Spleen (tissue), 11 donors: ENCODE results near the gene TRIO. TPM values are rescaled to one million over a fixed set of nuclear protein-coding genes. Genes with fewer than 3 reads are reported as not detected.

ENCODE experiments used
- DNase-seq: peaks from one replicate; pipeline ENCODE4 v3.0.0-alpha.2; 2020
- H3K27ac ChIP-seq, 8 donors: fragments of 200-600 bp; sonication (generic) in 7 of 8; 1 replicate in 4 of 8; 2 replicates in 4 of 8; pipeline versions ENCODE4 v1.5.0 to v1.8.0; 2016 to 2021; ENCODE audit warnings: inconsistent platforms in 4 of 8, mild to moderate bottlenecking in 4 of 8, moderate library complexity in 1 of 8
- H3K27me3 ChIP-seq, 7 donors: fragments of 200-600 bp; sonication (generic) in 6 of 7; replicated peaks in 1 of 7; 1 replicate in 4 of 7; 2 replicates in 3 of 7; pipeline versions ENCODE4 v1.5.0 to v1.8.0; 2016 to 2021; ENCODE audit warnings: inconsistent platforms in 3 of 7, mild to moderate bottlenecking in 1 of 7
- H3K36me3 ChIP-seq, 6 donors: fragments of 200-600 bp; sonication (generic) in 5 of 6; 1 replicate in 4 of 6; 2 replicates in 2 of 6; pipeline versions ENCODE4 v1.5.0 to v1.8.0; 2016 to 2021; ENCODE audit warnings: inconsistent platforms in 2 of 6
- H3K4me1 ChIP-seq, 6 donors: fragments of 200-600 bp; sonication (generic) in 5 of 6; 1 replicate in 3 of 6; 2 replicates in 3 of 6; pipeline versions ENCODE4 v1.5.0 to v1.8.0; 2016 to 2021; ENCODE audit warnings: inconsistent platforms in 3 of 6
- H3K4me3 ChIP-seq, 8 donors: fragments of 200-600 bp; sonication (generic) in 7 of 8; 1 replicate in 4 of 8; 2 replicates in 4 of 8; pipeline versions ENCODE4 v1.5.0 to v1.8.0; 2016 to 2021; ENCODE audit warnings: inconsistent platforms in 4 of 8, mild to moderate bottlenecking in 4 of 8, moderate library complexity in 2 of 8
- H3K9me3 ChIP-seq, 8 donors: fragments of 200-600 bp; sonication (generic) in 7 of 8; 1 replicate in 4 of 8; 2 replicates in 4 of 8; pipeline versions ENCODE4 v1.5.0 to v1.8.0; 2016 to 2021; ENCODE audit warnings: inconsistent platforms in 4 of 8
- POLR2A ChIP-seq, 3 donors: fragments of 450-650 bp; IDR thresholded peaks; one replicate each; pipeline ENCODE4 v1.5.1; 2017; ENCODE audit warnings: antibody characterized with exemption in 3 of 3, mild to moderate bottlenecking in 1 of 3
- POLR2AphosphoS5 ChIP-seq, 3 donors: sonication (generic); formaldehyde crosslinking; IDR thresholded peaks; one replicate each; pipeline ENCODE4 v1.5.1; 2017; ENCODE audit warnings: antibody characterized with exemption in 3 of 3
- WGBS, 5 donors: extraction: QIAGEN DNeasy Blood & Tissue Kit in 3 of 5; methylation state at CpG; one replicate each; pipeline versions ENCODE4 v1.1.5 to v1.1.7; 2013 to 2018; 5-methylcytosine and 5-hydroxymethylcytosine counted together
- intact Hi-C: fragments of 100-400 bp; cut with DNase I; formaldehyde crosslinking; loops from one replicate; pipeline ENCODE4 v1.15.0; 2023; ENCODE audit warnings: low total_unique reads
- polyA plus RNA-seq, 3 donors: library from polyadenylated mRNA; stranded (reverse); fragments of 200-250 nt; gene quantifications; one replicate each; pipeline ENCODE4 v1.2.1, GENCODE V29; 2013
- total RNA-seq, 7 donors: library from RNA; depleted of rRNA in 3 of 7; stranded (reverse); fragments of >200 nt in 3 of 7; fragmentation: NEBNext Ultra II Directional in 4 of 7; extraction: Animal tissue kit (Norgen Biotek cat#: 25700) in 4 of 7; gene quantifications; one replicate each; pipeline versions ENCODE4 v1.1.0 to v1.2.1, GENCODE V29; 2016 to 2021
- TF ChIP-seq, protein P1 (sequence below), 11 experiments: fragments of 200-600 bp in 7 of 11; fragments of 450-650 bp in 4 of 11; sonication (generic) in 4 of 11; IDR thresholded peaks in 8 of 11; conservative IDR thresholded peaks in 3 of 11; 1 replicate in 7 of 11; 2 replicates in 4 of 11; pipeline versions ENCODE4 v1.4.0 to v1.8.0; 2016 to 2021; ENCODE audit warnings: antibody characterized with exemption in 11 of 11, inconsistent platforms in 4 of 11, mild to moderate bottlenecking in 1 of 11
- donor health status: healthy with polysubstance abuse.
- donor health status: DM: no; HTN: no; CAD: no; lungs with moderate emphysema.
- donor health status: DM: no; HTN: no; CAD: no.
- donor health status: Bipolar disorder and iron deficiency.
- donor health status: healthy.
- donor health status: DM: no; HTN: no; CAD: no.
- donor health status: DM: yes; HTN: yes; CAD: no.

The TRIO gene
- total and polyA plus RNA-seq, 10 donors, result 21.5 to 280 (median 190) TPM

DNA sequence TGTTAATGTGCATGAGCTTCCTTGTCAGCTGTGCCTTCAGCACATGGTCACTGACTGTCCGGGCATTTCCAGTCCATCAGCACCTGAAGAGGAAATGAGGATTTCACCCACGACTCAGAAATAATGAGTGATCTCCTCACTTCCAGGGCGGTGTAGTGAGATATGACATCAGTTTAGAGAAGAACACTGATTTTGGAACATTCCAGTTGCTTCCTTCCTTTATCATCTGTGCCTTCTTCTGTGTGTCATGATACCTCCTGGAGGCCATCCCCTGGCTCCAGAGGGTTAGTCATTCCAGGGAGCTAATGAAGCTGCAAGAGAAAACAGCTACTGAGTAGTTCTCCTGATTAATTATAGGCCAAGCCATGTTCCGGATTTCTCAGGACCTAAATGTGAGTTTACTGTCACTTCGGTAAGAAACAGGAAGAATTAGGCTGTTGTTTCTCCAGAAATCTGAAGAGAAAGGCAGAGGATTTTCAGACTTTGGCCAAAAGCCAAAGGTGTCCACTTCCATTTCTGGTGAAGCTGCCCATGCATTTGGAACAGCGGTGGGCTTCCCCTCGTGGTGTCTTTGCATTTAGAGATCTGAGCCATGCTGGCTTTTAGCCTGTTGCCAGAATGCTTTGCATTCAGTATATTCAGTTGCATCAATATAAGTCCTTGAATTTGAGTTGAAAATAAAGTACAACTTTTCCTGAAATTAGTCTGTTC, 277.1 kb downstream of the TRIO start:
- Histone ChIP-seq H3K27me3 (no peaks in the 10 kb centered on the region), H3K4me1 (peaks cover 0 to 39% (median 8%) of the 10 kb centered on the region in 6 donors), H3K36me3 (peaks cover 0 to 97% (median 31%) of the 10 kb centered on the region in 6 donors), H3K27ac (peak overlapping the region in 1 of 8 donors; percentile 26), H3K4me3 (no peak overlapping the region), H3K9me3 (no peaks in the 10 kb centered on the region)
- DNase-seq, result no peak
- intact Hi-C loops, result no loop called here
- whole genome bisulfite sequencing, 5 donors, result 56 to 75% (median 66%) methylated on average over 6 to 7 of the region's 7 CpGs
- TF ChIP-seq POLR2A (IDR thresholded peaks at IDR 0.05) (no peak), POLR2AphosphoS5 (IDR thresholded peaks at IDR 0.05) (no peak)
- TF ChIP-seq, protein P1, sequence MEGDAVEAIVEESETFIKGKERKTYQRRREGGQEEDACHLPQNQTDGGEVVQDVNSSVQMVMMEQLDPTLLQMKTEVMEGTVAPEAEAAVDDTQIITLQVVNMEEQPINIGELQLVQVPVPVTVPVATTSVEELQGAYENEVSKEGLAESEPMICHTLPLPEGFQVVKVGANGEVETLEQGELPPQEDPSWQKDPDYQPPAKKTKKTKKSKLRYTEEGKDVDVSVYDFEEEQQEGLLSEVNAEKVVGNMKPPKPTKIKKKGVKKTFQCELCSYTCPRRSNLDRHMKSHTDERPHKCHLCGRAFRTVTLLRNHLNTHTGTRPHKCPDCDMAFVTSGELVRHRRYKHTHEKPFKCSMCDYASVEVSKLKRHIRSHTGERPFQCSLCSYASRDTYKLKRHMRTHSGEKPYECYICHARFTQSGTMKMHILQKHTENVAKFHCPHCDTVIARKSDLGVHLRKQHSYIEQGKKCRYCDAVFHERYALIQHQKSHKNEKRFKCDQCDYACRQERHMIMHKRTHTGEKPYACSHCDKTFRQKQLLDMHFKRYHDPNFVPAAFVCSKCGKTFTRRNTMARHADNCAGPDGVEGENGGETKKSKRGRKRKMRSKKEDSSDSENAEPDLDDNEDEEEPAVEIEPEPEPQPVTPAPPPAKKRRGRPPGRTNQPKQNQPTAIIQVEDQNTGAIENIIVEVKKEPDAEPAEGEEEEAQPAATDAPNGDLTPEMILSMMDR (IDR thresholded peaks at IDR 0.05 in 8 of 11, conservative IDR thresholded peaks at IDR 0.05 in 3 of 11), result no peak

DNA sequence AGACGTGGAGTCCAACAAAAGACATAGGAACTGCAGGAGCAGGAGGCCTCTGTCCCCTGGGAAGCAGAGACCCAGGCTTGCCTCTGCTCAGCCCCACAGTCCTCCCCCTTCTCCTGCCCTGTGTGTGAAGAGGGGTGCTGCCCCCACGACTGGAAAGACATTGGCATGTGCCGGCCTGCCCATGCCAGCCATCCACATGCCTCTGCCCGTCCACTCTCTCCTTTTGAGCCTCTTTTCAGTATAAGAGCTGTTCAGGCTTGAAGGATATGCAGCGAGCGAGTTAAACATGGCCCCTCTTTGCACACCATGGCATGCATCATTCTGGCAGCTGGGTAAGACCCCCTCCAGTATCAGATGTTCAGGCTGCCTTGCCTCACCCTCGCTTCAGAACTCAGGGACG, 278.7 kb downstream of the TRIO start:
- no peak for DNase-seq
- no peak overlapping the region for H3K4me3 ChIP-seq
- peaks cover 0 to 23% (median 8%) of the 10 kb centered on the region in 6 donors for H3K4me1 ChIP-seq
- H3K27ac ChIP-seq, result no peak overlapping the region
- TF ChIP-seq POLR2AphosphoS5 (IDR thresholded peaks at IDR 0.05), result no peak
- TF ChIP-seq POLR2A (IDR thresholded peaks at IDR 0.05), result no peak
- TF ChIP-seq, protein P1 (IDR thresholded peaks at IDR 0.05 in 8 of 11, conservative IDR thresholded peaks at IDR 0.05 in 3 of 11), result no peak
- 92 to 96% (median 94%) methylated on average over 8 of the region's 8 CpGs for WGBS, 5 donors
- H3K27me3 ChIP-seq, result no peaks in the 10 kb centered on the region
- no peaks in the 10 kb centered on the region for H3K9me3 ChIP-seq
- peaks cover 0 to 98% (median 31%) of the 10 kb centered on the region in 6 donors for H3K36me3 ChIP-seq
- intact Hi-C loops, result no loop called here

DNA sequence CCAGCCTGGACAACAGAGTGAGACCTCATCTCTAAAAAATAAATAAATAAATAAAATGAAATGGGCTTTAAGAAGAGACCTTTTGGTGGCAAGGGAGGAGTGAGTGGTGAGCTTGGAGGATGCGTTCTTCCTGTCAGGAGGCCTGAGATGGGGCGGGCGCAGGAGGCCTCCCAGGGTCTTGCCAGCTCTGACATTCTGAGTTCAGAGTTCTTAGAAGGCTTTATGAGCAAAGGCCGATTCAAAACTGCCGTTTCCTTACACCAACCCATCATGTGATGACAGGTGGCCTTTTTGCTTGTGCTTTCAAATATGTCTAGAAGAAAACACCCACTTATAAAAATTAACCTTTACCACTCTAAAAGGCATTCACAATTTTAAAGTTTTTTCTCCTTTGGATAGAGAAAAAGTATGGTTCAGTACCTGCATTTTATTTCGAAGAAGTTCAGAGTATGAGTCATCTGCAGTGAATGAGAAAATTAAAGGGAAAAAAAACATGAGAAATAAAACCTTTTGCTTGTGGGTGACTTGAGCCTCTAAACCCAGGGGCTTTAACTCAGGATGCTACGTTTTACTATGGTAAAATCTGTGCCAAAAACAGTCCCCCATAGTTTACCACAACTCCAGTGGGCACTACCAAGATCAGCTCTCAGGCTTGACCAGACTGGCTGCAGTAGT, 281.0 kb downstream of the TRIO start:
- 78 to 83% (median 80%) methylated on average over 7 of the region's 7 CpGs for WGBS, 5 donors

More for the DNA sequence above, 281.0 kb downstream of the TRIO start:
- TF ChIP-seq POLR2A (IDR thresholded peaks at IDR 0.05) (no peak), POLR2AphosphoS5 (IDR thresholded peaks at IDR 0.05) (no peak)
- TF ChIP-seq, protein P1 (IDR thresholded peaks at IDR 0.05 in 8 of 11, conservative IDR thresholded peaks at IDR 0.05 in 3 of 11), result no peak
- intact Hi-C loops, result no loop called here
- Histone ChIP-seq H3K9me3 (no peaks in the 10 kb centered on the region), H3K4me3 (no peak overlapping the region), H3K27me3 (no peaks in the 10 kb centered on the region), H3K4me1 (peaks cover 0 to 15% (median 8%) of the 10 kb centered on the region in 6 donors), H3K27ac (no peak overlapping the region), H3K36me3 (peaks cover 0 to 98% (median 31%) of the 10 kb centered on the region in 6 donors)
- DNase-seq, result no peak
